Measurements from ENCODE around the gene EXOC4.

DNA sequence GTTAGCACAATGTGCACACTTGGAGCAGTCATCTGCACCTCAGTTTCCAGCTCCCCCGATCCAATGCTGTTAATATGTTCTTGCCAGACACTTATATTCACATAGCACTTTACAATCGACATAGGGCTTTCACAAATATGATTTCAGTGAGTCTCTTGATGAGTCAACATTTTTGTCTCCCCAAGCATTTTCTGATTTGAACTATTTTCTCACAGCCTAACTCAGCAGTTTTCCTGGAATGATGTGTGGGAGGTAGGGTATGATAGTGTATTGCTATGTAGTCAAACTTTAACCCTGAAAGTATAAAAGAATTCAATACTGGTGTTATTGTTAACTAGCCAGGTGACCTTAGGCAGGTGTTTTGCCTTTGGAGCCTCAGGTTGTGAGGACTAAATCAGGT is 791.8 kb downstream of the EXOC4 start:
- TF ChIP-seq JUN (IDR thresholded peaks at IDR 0.05; ENCODE audit: borderline replicate concordance, insufficient read depth, insufficient read length, low read depth) (no peak), MYC (IDR thresholded peaks at IDR 0.05; ENCODE audit: low read depth, low read length) (no peak), EZH2 (IDR thresholded peaks at IDR 0.05; ENCODE audit: borderline replicate concordance, low read depth, low read length, severe bottlenecking) (no peak), POLR2AphosphoS5 (IDR thresholded peaks at IDR 0.05; ENCODE audit: insufficient read depth, low read depth, low read length) (no peak), POLR2A (IDR thresholded peaks at IDR 0.05; ENCODE audit: low read depth, low read length) (no peak)
- TF ChIP-seq, protein P1, sequence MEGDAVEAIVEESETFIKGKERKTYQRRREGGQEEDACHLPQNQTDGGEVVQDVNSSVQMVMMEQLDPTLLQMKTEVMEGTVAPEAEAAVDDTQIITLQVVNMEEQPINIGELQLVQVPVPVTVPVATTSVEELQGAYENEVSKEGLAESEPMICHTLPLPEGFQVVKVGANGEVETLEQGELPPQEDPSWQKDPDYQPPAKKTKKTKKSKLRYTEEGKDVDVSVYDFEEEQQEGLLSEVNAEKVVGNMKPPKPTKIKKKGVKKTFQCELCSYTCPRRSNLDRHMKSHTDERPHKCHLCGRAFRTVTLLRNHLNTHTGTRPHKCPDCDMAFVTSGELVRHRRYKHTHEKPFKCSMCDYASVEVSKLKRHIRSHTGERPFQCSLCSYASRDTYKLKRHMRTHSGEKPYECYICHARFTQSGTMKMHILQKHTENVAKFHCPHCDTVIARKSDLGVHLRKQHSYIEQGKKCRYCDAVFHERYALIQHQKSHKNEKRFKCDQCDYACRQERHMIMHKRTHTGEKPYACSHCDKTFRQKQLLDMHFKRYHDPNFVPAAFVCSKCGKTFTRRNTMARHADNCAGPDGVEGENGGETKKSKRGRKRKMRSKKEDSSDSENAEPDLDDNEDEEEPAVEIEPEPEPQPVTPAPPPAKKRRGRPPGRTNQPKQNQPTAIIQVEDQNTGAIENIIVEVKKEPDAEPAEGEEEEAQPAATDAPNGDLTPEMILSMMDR (IDR thresholded peaks at IDR 0.05; ENCODE audit: extremely low read depth in 1 of 2, insufficient read depth in 1 of 2, low read depth in 1 of 2, low read length in 2 of 2), result no peak
- TF ChIP-seq, protein P2, sequence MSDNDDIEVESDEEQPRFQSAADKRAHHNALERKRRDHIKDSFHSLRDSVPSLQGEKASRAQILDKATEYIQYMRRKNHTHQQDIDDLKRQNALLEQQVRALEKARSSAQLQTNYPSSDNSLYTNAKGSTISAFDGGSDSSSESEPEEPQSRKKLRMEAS (IDR thresholded peaks at IDR 0.05; ENCODE audit: insufficient read depth, insufficient read length), result no peak
